HG03432 (cell line): ENCODE data around the gene AEN.
A peak's percentile ranks its signal among the peaks of the same experiment; 100 is the strongest.

Experiments
- ATAC-seq: cut with Tn5 transposase; IDR thresholded peaks from one replicate; pipeline ENCODE4 v1.9.1; 2021; ENCODE audit warnings: mild to moderate bottlenecking, moderate library complexity; ENCODE audit not compliant: unreplicated experiment

The AEN gene, protein sequence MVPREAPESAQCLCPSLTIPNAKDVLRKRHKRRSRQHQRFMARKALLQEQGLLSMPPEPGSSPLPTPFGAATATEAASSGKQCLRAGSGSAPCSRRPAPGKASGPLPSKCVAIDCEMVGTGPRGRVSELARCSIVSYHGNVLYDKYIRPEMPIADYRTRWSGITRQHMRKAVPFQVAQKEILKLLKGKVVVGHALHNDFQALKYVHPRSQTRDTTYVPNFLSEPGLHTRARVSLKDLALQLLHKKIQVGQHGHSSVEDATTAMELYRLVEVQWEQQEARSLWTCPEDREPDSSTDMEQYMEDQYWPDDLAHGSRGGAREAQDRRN

DNA sequence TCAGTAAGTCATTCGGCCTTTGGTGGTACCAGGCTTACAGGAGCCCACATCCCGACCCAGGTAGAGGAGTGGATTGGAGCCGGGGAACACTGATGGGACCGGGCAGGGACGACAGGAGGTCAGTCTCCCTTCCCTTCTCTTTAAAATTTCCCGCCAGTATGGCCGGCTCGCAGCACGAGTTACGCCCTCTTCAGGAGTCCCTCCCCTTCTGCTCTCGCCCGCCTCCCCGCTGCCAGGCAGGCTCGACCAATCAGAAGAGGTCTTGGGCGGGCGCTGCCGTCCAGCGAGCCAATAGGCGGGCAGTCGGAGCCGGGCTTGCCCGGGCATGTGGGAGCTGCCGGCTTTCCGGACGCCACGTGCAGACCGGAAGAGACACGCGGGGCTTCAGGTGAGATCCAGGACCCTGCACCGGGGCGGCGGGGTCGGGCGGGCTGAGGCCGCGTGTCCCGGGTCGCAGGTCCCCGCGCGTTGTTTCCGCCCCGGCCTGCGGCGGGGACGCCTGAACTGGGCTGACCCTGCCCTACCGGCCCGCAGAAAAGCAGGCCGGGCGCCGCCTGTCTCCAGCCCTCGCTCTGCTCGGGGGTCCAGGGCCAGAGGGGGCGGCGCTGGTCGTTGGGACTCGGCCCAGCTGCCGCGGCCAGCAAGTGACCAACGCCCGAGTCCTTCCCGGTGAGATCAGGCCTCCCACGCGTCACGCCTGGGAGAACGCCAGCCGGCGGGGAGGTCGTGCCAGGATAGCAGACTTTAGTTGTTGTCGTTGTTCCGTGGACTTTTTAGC is at the start of gene AEN:
Gene AEN, plus strand, starts transcription at position 346 of the 778 bp plus-strand sequence. CDS start 4,870 bp downstream, outside the sequence.
- peak; percentile 96 for ATAC-seq

DNA sequence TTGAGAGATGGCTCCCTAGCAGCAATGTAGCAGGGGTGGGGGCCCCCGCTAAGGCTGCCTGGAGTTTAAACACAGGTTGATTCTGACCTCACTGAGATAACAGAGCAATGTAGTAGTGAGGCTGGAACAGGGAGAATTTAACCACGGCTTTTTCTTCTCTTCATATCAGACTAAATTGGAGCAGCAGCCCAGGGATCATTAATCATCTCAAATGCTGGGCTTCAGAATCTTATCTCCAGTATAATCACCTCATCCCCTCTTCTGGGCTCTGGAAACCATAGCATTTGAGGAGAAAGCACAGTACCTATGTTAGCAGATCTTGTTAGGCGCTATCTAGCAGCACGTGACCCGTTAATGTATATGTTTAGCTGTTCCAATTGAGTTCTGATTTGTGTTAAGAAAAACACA is 49.3 kb upstream of the AEN start:
- ATAC-seq: no peak

GRCh38 chr15:88574077-88574476 is 47.1 kb upstream of the AEN start:
- no peak for ATAC-seq

GRCh38 chr15:88574655-88575054 is 46.5 kb upstream of the AEN start:
- no peak for ATAC-seq

GRCh38 chr15:88579322-88579721 is 41.8 kb upstream of the AEN start:
- no peak for ATAC-seq

DNA sequence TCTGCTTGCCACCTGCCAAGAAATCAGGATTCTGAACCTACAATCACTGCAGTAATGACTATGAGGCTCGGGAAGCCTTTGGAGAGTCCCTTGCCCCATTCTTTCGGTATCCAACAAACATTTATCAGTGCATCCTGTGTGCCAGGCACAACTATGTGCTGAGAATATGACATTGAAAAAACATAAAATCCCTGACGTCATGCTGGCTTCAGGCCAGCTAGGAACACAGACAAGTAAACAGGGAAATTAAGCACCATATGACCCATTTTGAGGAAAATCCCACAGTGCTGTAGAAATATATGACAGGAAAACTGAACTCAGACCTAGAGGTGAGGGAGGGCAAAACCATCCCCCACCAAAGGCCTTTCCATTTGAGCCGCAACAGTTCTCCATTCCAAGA is 40.6 kb upstream of the AEN start:
- no peak for ATAC-seq

- ATAC-seq: no peak
These were observed 34.6 kb upstream of the AEN start for GRCh38 chr15:88586401-88587162.

GRCh38 chr15:88590759-88591158 is 30.4 kb upstream of the AEN start:
- no peak for ATAC-seq

GRCh38 chr15:88591384-88591783 is 29.8 kb upstream of the AEN start:
- ATAC-seq: no peak

GRCh38 chr15:88603885-88604284 is 17.3 kb upstream of the AEN start:
- no peak for ATAC-seq

DNA sequence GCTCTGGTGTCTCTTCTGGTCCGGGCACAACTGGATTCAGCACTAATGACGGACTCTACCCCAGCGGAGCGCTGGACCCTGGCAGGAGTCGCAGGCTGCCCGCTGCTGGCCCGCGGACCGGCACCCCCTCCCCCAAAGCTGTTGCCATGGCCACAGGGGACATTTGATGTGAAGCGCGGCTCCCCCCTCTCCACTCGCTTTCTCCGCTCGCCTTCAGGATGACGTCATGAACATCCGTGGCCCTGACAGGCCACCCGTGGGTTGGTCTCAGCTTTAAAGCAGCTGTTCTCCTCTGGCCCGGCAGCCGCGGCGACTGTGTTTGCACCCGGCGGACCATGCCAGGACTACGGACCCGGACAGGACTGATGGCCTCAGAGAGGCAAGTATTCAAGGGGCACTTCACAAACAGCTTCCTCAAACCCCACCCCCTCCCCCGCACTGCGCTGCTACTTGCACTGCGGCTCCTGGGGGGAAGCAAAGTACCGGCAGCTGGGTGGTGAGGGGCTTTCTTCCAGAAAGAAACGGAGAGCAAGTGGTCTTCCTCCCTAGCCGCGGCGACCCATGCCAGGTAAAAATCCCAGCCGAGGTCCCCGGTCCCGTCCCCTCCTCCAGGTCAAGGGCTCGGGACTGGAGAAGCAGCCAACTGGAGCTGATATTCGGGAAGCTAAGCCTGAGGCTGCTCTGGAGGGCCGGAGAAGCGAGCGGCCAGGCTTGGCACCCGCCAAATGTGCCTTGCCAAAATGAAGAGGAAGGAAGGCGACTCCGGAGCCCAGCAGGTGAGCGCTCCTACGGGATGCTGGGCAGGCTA is 16.6 kb upstream of the AEN start:
- no peak for ATAC-seq

- ATAC-seq: no peak
These were observed 15.7 kb upstream of the AEN start for GRCh38 chr15:88605189-88606069.

DNA sequence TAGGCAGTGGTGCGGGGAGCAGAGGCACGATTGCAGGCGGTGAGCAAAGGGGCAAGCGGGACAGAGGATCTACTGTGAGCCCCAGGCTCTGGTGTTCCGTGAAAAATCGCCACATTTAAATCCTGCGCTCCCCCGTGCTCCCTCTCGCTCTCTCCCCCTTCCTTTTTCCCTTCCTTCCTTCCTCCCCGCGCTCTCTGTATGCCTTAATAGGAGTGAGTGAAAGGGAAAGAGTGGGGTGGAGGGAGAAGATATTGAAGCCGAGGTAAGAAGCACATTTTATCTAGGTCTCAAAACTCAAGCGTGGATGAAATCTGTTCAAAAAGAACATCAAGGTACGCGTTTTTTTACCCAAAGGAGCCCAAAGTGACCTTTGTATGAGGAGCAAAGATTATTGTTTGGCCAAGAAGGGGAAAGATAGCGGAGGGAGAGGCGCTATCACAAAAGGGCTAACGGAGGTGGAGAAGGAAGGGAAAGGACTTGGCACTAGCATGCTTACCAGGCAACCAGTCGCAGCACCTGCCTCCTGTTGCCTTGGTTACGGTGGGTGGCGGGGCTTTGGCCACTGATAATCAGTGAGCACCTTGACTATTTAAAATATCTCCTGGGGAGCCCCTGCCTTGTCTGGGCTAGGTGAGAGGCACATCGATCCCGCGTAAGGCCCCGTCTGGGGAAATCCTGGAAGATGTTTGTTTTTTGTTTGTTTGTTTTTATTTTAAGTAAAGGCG is 14.9 kb upstream of the AEN start:
- no peak for ATAC-seq

DNA sequence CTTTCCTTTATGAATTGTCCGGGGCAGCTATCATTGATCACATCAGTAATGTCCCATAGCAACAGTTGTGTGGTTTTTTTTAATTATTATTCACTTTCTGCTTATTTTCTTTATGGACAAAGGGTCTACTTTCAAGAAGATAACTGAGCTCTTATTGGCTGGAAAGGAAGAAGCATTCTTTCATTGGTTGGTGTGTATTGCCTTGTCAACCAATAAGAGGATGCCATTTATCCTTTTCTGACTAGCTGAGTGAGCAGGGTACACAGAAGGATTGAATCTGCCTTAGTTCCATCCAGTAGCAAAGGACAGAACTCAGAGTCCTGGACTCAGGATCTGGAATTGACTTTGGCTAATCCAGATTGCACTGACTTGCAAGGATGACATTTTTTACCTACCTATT is 13.2 kb upstream of the AEN start:
- no peak for ATAC-seq

GRCh38 chr15:88608607-88609181 is 12.4 kb upstream of the AEN start:
- no peak for ATAC-seq

GRCh38 chr15:88609344-88610090 is 11.6 kb upstream of the AEN start:
- ATAC-seq: no peak

DNA sequence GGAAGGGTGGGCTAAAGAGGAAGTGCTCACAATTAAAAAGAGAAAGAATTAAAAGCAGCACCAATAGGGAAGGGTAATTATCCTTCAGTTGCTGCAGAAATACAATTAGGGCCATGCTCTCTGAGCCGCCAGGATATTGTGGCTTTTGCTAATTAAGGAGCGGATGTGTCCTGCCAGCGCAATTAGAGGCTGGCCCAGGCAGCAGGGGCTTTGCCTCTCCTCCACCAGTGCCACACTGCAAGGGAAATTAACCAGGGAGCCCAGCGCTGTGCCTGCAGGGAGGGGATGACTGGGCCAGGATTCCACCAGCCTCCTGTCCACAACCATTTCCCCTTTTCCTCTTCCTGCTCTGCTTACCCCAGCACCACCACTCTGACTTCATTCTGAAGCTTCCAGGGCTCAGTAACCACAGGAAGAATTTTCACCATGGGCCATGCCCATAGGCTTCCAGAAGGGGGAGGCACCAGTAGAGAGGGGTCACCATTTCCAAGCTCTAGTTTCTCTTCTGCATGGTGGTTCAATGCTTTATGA is 10.4 kb upstream of the AEN start:
- ATAC-seq: no peak
